Tibial nerve (tissue), 4 donors: Measurements from ENCODE around the gene ZNF385C. TPM values are rescaled to one million over a fixed set of nuclear protein-coding genes. Genes with fewer than 3 reads are reported as not detected.

Experiments
- DNase-seq, 2 donors: peaks; one replicate each; pipeline ENCODE4 v3.0.0-alpha.2; 2019; ENCODE audit warnings: low spot score in 2 of 2
- H3K27ac ChIP-seq, 4 donors: fragments of 200-600 bp; sonication (generic) in 3 of 4; one replicate each; pipeline ENCODE4 v1.5.1; 2017 to 2019; ENCODE audit warnings: mild to moderate bottlenecking in 1 of 4
- H3K27me3 ChIP-seq, 2 donors: fragments of 200-600 bp; sonication (generic) in 1 of 2; one replicate each; pipeline versions ENCODE4 v1.5.1 to v1.6.0; 2017 to 2019
- H3K36me3 ChIP-seq, 3 donors: fragments of 200-600 bp; sonication (generic); one replicate each; pipeline ENCODE4 v1.5.1; 2018 to 2019
- H3K4me1 ChIP-seq, 4 donors: fragments of 200-600 bp; sonication (generic) in 3 of 4; one replicate each; pipeline ENCODE4 v1.5.1; 2017 to 2019
- H3K4me3 ChIP-seq, 4 donors: fragments of 200-600 bp; sonication (generic) in 3 of 4; one replicate each; pipeline ENCODE4 v1.5.1; 2017 to 2019; ENCODE audit warnings: mild to moderate bottlenecking in 1 of 4, moderate library complexity in 1 of 4
- H3K9me3 ChIP-seq, 4 donors: fragments of 200-600 bp; sonication (generic) in 3 of 4; one replicate each; pipeline ENCODE4 v1.5.1; 2017 to 2019
- EP300 ChIP-seq, 2 donors: sonication (generic); formaldehyde crosslinking; IDR thresholded peaks; one replicate each; pipeline ENCODE4 v1.6.1; 2017; ENCODE audit warnings: antibody characterized with exemption in 2 of 2, mild to moderate bottlenecking in 1 of 2
- POLR2A ChIP-seq, 2 donors: fragments of 450-650 bp; IDR thresholded peaks; one replicate each; pipeline ENCODE4 v1.6.1; 2017; ENCODE audit warnings: antibody characterized with exemption in 2 of 2, mild to moderate bottlenecking in 2 of 2, moderate library complexity in 2 of 2
- WGBS, 2 donors: methylation state at CpG; one replicate each; pipeline ENCODE4 v1.1.5; 2018; 5-methylcytosine and 5-hydroxymethylcytosine counted together
- total RNA-seq, 4 donors: library from RNA; depleted of rRNA; stranded (reverse); fragments of >200 nt; gene quantifications; one replicate each; pipeline ENCODE4 v1.1.0, GENCODE V29; 2016
- TF ChIP-seq, protein P1 (sequence below), 5 experiments: fragments of 200-600 bp in 3 of 5; fragments of 450-650 bp in 2 of 5; sonication (generic) in 3 of 5; IDR thresholded peaks; one replicate each; pipeline ENCODE4 v1.5.1; 2016 to 2019; ENCODE audit warnings: antibody characterized with exemption in 5 of 5, mild to moderate bottlenecking in 3 of 5, moderate library complexity in 2 of 5

The ZNF385C gene
- total RNA-seq, 4 donors from 2014 or later, result 0.20 to 1.5 TPM; not detected in 2

DNA sequence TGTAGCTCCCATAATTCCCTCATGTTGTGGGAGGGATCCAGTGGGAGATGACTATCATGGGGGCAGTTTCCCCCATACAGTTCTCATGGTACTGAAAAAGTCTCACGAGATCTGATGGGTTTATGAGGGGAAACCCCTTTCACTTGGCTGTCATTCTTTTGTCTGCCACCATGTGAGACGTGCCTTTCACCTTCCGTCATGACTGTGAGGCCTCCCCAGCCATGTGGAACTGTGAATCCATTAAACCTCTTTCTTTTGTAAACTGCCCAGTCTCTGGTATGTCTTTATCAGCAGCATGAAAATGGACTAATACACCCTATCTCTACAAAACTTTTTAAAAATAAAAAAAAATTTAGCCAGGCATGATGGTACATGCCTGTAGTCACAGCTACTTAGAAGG is 41.6 kb downstream of the ZNF385C start:
- peaks cover 0 to 31% of the 10 kb centered on the region in 2 donors for H3K27me3 ChIP-seq
- no peak overlapping the region for H3K27ac ChIP-seq
- WGBS, 2 donors, result 68 to 77% methylated on average over 3 of the region's 3 CpGs
- no peaks in the 10 kb centered on the region for H3K9me3 ChIP-seq
- no peak for DNase-seq
- TF ChIP-seq POLR2A (IDR thresholded peaks at IDR 0.05) (no peak), EP300 (IDR thresholded peaks at IDR 0.05) (no peak)
- TF ChIP-seq, protein P1, sequence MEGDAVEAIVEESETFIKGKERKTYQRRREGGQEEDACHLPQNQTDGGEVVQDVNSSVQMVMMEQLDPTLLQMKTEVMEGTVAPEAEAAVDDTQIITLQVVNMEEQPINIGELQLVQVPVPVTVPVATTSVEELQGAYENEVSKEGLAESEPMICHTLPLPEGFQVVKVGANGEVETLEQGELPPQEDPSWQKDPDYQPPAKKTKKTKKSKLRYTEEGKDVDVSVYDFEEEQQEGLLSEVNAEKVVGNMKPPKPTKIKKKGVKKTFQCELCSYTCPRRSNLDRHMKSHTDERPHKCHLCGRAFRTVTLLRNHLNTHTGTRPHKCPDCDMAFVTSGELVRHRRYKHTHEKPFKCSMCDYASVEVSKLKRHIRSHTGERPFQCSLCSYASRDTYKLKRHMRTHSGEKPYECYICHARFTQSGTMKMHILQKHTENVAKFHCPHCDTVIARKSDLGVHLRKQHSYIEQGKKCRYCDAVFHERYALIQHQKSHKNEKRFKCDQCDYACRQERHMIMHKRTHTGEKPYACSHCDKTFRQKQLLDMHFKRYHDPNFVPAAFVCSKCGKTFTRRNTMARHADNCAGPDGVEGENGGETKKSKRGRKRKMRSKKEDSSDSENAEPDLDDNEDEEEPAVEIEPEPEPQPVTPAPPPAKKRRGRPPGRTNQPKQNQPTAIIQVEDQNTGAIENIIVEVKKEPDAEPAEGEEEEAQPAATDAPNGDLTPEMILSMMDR (IDR thresholded peaks at IDR 0.05), result no peak
- no peaks in the 10 kb centered on the region for H3K36me3 ChIP-seq
- H3K4me3 ChIP-seq, result no peak overlapping the region
- H3K4me1 ChIP-seq, result no peaks in the 10 kb centered on the region

DNA sequence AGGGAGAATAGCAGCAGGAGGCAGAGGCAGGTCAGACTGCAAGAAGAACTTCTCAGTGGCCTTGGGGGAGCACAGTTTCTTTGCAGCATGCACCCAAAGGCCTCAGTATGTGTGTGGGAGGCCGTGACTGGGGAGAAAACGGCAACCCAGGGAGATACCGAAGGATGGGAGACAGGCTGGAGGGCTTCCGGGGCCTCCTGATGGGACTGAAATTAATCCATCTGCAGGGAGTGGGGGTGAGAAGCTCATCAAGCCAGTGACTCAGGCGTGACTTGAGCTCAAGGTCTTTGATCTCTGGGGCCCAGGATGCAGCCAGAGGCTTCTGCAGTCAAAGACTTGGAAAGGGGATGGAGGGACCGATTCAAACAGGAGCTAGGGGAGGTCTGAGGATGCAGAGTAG is 42.8 kb downstream of the ZNF385C start:
- no peak overlapping the region for H3K4me3 ChIP-seq
- no peaks in the 10 kb centered on the region for H3K9me3 ChIP-seq
- no peak for DNase-seq
- peaks cover 0 to 31% of the 10 kb centered on the region in 2 donors for H3K27me3 ChIP-seq
- H3K27ac ChIP-seq, result no peak overlapping the region
- WGBS, 2 donors, result 37 to 62% methylated on average over 6 of the region's 6 CpGs
- TF ChIP-seq POLR2A (IDR thresholded peaks at IDR 0.05) (no peak), EP300 (IDR thresholded peaks at IDR 0.05) (no peak)
- TF ChIP-seq, protein P1 (IDR thresholded peaks at IDR 0.05), result no peak
- no peaks in the 10 kb centered on the region for H3K36me3 ChIP-seq
- peaks cover 0 to 6% (median 0%) of the 10 kb centered on the region in 4 donors for H3K4me1 ChIP-seq

DNA sequence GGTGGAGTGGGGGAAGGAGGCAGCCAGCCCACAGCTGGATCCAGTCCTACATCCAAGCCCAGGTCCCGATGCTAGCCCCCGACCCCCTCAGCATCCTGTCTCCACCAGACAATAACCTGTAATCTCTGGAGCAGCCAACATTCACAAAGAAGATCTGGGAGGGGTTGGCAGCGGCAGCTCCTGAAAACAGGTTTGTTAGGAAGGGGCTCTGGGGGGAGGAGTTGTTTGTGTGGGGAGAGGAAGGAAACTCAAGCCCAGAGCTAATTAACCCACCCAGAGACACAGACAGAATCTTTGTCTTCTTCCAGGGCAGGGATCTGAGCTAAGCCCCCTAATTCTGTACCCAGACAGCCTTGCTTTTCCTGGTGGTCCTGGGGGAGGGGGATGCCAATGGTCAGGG is 43.2 kb downstream of the ZNF385C start:
- H3K4me1 ChIP-seq, result peaks cover 0 to 8% (median 0%) of the 10 kb centered on the region in 4 donors
- DNase-seq, result no peak
- 18 to 27% methylated on average over 3 of the region's 3 CpGs for WGBS, 2 donors
- H3K4me3 ChIP-seq, result no peak overlapping the region
- H3K36me3 ChIP-seq, result no peaks in the 10 kb centered on the region
- TF ChIP-seq, protein P1 (IDR thresholded peaks at IDR 0.05), result no peak
- TF ChIP-seq EP300 (IDR thresholded peaks at IDR 0.05) (no peak), POLR2A (IDR thresholded peaks at IDR 0.05) (no peak)
- H3K27me3 ChIP-seq, result peaks cover 0 to 31% of the 10 kb centered on the region in 2 donors
- no peaks in the 10 kb centered on the region for H3K9me3 ChIP-seq
- no peak overlapping the region for H3K27ac ChIP-seq

DNA sequence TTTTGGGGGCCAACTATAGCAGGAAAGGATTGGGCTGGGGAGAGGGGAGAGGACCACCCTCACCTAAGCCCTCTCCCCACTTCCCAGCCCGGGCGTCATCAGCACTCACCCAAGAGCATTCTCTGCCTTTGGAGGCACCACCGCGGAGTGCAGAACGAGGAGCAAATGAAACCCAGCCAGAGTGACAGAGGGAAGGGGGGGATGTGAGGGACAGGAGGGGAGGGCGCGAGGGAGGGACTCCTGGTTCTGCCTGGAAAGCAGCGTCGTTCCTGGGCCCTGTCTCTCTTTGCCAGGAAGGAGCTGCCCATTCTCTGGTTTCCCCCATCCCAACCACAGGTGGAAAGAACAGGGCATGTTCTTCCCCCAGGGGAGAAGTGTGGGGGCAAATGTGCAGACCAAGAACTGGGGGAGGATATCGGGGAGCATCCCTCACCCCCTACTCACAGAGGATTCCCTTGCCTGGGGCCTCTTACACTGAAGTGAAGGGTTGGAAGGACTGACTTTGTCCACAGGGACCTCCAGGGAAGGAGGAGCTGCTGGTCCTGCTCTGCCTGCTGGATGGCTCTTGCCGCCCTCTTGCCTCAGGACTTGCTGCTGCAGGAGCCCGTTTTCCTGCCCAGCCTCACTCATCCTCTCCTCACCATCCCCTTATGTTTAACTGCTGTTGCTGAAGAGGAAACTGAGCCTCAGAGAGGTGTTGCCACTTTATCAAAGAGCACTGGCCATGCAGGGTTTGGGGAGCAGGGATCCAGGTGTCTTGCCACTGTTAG is 44.4 kb downstream of the ZNF385C start:
- TF ChIP-seq, protein P1 (IDR thresholded peaks at IDR 0.05), result no peak
- TF ChIP-seq EP300 (IDR thresholded peaks at IDR 0.05) (no peak), POLR2A (IDR thresholded peaks at IDR 0.05) (no peak)
- Histone ChIP-seq H3K9me3 (no peaks in the 10 kb centered on the region), H3K27ac (no peak overlapping the region), H3K4me3 (no peak overlapping the region), H3K27me3 (peaks cover 0 to 29% of the 10 kb centered on the region in 2 donors), H3K4me1 (peaks cover 0 to 15% (median 0%) of the 10 kb centered on the region in 4 donors), H3K36me3 (no peaks in the 10 kb centered on the region)
- WGBS, 2 donors, result 27% methylated on average over 12 of the region's 12 CpGs
- DNase-seq, result no peak

DNA sequence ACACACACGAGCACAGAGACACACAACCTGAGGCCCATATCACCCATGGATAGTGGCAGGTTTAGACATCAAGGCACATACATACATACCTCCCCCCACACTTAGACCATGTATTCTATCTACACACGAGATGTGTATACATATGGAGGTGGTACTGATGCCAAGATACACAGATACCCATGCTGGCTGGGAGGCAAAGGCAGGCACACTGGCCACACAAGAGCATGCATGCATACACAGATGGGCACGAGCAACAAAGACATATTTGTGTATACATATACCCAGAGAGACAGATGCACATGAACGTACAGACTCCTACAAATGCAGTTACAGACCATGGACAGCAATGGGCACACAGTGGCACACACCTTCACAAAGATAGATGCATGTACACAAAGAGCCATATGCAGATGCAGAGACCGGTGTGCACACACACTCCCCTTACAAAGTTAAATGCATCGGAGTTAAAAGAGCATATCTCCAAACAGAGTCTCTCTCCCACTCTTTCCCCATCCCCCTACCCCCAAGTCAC is 45.9 kb downstream of the ZNF385C start:
- Histone ChIP-seq H3K36me3 (no peaks in the 10 kb centered on the region), H3K27ac (no peak overlapping the region), H3K4me1 (peaks cover 0 to 15% (median 0%) of the 10 kb centered on the region in 4 donors), H3K27me3 (peaks cover 0 to 28% of the 10 kb centered on the region in 2 donors), H3K4me3 (no peak overlapping the region), H3K9me3 (no peaks in the 10 kb centered on the region)
- no peak for DNase-seq
- 65 to 71% methylated on average over 6 of the region's 6 CpGs for WGBS, 2 donors
- TF ChIP-seq, protein P1 (IDR thresholded peaks at IDR 0.05), result no peak
- TF ChIP-seq POLR2A (IDR thresholded peaks at IDR 0.05) (no peak), EP300 (IDR thresholded peaks at IDR 0.05) (no peak)
